BLaER1 treated with 17β-estradiol and CSF1 and Interleukin-3, amounts not matched to agents 10 nM and 100 nM (cell line): Measurements from ENCODE around the gene KIAA0825.

Experiments
- H3K27ac ChIP-seq, 11 experiments: shearing (Covaris generic); formaldehyde crosslinking; 2 replicates each; pipeline ENCODE4 v1.8.1; 2022
- H3K27me3 ChIP-seq, 11 experiments: shearing (Covaris generic); formaldehyde crosslinking; 2 replicates each; pipeline ENCODE4 v1.8.1; 2022
- H3K36me3 ChIP-seq, 11 experiments: shearing (Covaris generic); formaldehyde crosslinking; 2 replicates each; pipeline ENCODE4 v1.8.1; 2022
- H3K4me1 ChIP-seq, 10 experiments: shearing (Covaris generic); formaldehyde crosslinking; 2 replicates each; pipeline ENCODE4 v1.8.1; 2022
- H3K4me2 ChIP-seq, 11 experiments: shearing (Covaris generic); formaldehyde crosslinking; 2 replicates each; pipeline ENCODE4 v1.8.1; 2022
- H3K4me3 ChIP-seq, 10 experiments: shearing (Covaris generic); formaldehyde crosslinking; 2 replicates each; pipeline ENCODE4 v1.8.1; 2022
- H3K9ac ChIP-seq, 11 experiments: shearing (Covaris generic); formaldehyde crosslinking; 2 replicates each; pipeline ENCODE4 v1.8.1; 2022
- H3K9me3 ChIP-seq, 11 experiments: shearing (Covaris generic); formaldehyde crosslinking; replicated peaks in 1 of 11; 2 replicates each; pipeline ENCODE4 v1.8.1; 2022
- H4K20me1 ChIP-seq, 11 experiments: shearing (Covaris generic); formaldehyde crosslinking; 2 replicates each; pipeline ENCODE4 v1.8.1; 2022
- Cebpa-rat ChIP-seq, 11 experiments: shearing (Covaris generic); IDR thresholded peaks; 2 replicates each; pipeline ENCODE4 v1.8.1; 2022

Gene KIAA0825

GRCh38 chr5:94326586-94326985 lies 291.8 kb downstream of the KIAA0825 start:
- Histone ChIP-seq H3K4me3 (no peak overlapping the region), H3K9me3 (peaks cover 0 to 14% (median 0%) of the 10 kb centered on the region in 11 experiments; a peak in 4 of 22 replicates), H3K27me3 (no peaks in the 10 kb centered on the region), H3K4me1 (no peaks in the 10 kb centered on the region), H3K36me3 (no peaks in the 10 kb centered on the region), H3K4me2 (no peak overlapping the region), H4K20me1 (no peaks in the 10 kb centered on the region), H3K9ac (no peak overlapping the region), H3K27ac (no peak overlapping the region)
- no peak for TF ChIP-seq Cebpa-rat (IDR thresholded peaks at IDR 0.05)

GRCh38 chr5:94316916-94317838 lies 301.2 kb downstream of the KIAA0825 start:
- no peak for TF ChIP-seq Cebpa-rat (IDR thresholded peaks at IDR 0.05)
- Histone ChIP-seq H3K4me3 (no peak overlapping the region), H3K36me3 (no peaks in the 10 kb centered on the region)

DNA sequence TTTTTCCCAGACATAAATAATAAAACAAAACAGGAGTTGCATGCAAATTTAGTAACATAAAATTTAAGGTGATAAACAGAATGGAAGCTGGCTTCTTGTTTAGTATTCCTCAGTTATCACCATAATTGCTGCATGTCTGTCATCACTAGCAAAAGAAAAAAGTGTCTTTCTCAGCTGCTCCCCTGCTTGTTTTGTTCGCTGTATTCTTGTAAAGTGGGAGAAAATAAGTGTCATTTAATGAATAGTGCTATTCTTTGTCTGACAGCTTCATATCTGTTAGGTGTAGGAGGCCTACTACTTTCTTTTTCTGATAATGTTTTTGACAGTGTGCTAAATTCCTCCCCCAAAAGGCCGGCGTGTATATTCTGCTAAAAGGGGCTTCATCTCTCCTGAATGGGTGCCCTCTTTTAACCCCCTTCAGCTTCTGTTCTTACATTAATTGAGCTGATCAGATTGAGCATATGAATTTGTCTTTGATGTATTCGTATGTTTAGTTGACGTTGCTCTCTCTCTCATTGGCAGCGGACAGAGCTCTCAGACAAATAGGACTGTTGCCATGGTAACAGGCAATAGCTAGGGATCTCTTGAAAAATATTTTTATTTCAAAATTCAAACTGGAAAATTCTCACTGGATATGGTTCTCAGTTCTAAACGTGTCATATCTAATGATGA lies 303.8 kb downstream of the KIAA0825 start:
- H3K4me3 ChIP-seq: no peak overlapping the region
- no peak overlapping the region for H3K4me2 ChIP-seq
- no peaks in the 10 kb centered on the region for H3K9me3 ChIP-seq
- no peaks in the 10 kb centered on the region for H4K20me1 ChIP-seq
- H3K27me3 ChIP-seq: no peaks in the 10 kb centered on the region
- no peak for TF ChIP-seq Cebpa-rat (IDR thresholded peaks at IDR 0.05)
- no peaks in the 10 kb centered on the region for H3K36me3 ChIP-seq
- H3K4me1 ChIP-seq: no peaks in the 10 kb centered on the region; a peak in 1 of 20 replicates
- H3K9ac ChIP-seq: no peak overlapping the region
- H3K27ac ChIP-seq: no peak overlapping the region

More at GRCh38 chr5:94316916-94317838, 301.2 kb downstream of the KIAA0825 start:
- Histone ChIP-seq H4K20me1 (no peaks in the 10 kb centered on the region), H3K9me3 (no peaks in the 10 kb centered on the region), H3K4me2 (no peak overlapping the region), H3K4me1 (no peaks in the 10 kb centered on the region), H3K9ac (no peak overlapping the region), H3K27me3 (no peaks in the 10 kb centered on the region), H3K27ac (no peak overlapping the region)

- Histone ChIP-seq H3K27ac (no peak overlapping the region), H3K4me2 (no peak overlapping the region), H3K9ac (no peak overlapping the region), H3K4me3 (no peak overlapping the region), H3K27me3 (no peaks in the 10 kb centered on the region), H4K20me1 (no peaks in the 10 kb centered on the region), H3K9me3 (no peaks in the 10 kb centered on the region), H3K4me1 (no peaks in the 10 kb centered on the region; a peak in 1 of 20 replicates), H3K36me3 (no peaks in the 10 kb centered on the region)
- no peak for TF ChIP-seq Cebpa-rat (IDR thresholded peaks at IDR 0.05)
These were observed 304.7 kb downstream of the KIAA0825 start for GRCh38 chr5:94313696-94314095.

GRCh38 chr5:94313188-94313587 lies 305.2 kb downstream of the KIAA0825 start:
- no peak overlapping the region for H3K9ac ChIP-seq
- no peak overlapping the region for H3K4me2 ChIP-seq
- H4K20me1 ChIP-seq: no peaks in the 10 kb centered on the region
- no peaks in the 10 kb centered on the region; a peak in 1 of 20 replicates for H3K4me1 ChIP-seq
- TF ChIP-seq Cebpa-rat (IDR thresholded peaks at IDR 0.05): no peak
- H3K9me3 ChIP-seq: no peaks in the 10 kb centered on the region
- H3K36me3 ChIP-seq: no peaks in the 10 kb centered on the region
- no peak overlapping the region for H3K27ac ChIP-seq
- no peak overlapping the region for H3K4me3 ChIP-seq
- no peaks in the 10 kb centered on the region for H3K27me3 ChIP-seq

- Histone ChIP-seq H3K36me3 (no peaks in the 10 kb centered on the region), H3K27ac (no peak overlapping the region), H3K27me3 (no peaks in the 10 kb centered on the region), H4K20me1 (no peaks in the 10 kb centered on the region), H3K4me1 (no peaks in the 10 kb centered on the region; a peak in 1 of 20 replicates), H3K9ac (no peak overlapping the region), H3K9me3 (no peaks in the 10 kb centered on the region), H3K4me3 (no peak overlapping the region), H3K4me2 (no peak overlapping the region)
- no peak for TF ChIP-seq Cebpa-rat (IDR thresholded peaks at IDR 0.05)
These were observed 306.1 kb downstream of the KIAA0825 start for GRCh38 chr5:94312298-94312697.

DNA sequence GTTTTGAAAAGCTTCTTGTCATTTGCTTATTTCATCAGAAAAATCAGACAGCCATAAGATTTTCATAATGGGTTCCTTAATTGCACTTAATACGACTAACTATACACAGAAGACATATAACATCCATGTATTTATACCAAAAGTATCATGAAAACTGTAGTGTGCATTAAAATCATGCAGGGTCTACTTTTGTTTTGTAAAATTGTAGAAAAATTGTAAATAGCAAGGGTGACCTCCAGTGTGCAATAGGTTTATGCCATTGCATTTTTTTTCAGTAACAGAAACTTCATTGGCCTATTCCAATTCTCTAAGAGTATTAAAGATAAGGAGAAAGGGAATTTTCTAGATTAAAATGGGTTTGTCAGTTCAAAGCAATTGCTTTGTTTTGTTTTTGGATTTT lies 307.6 kb downstream of the KIAA0825 start:
- no peak overlapping the region for H3K4me2 ChIP-seq
- no peaks in the 10 kb centered on the region for H3K36me3 ChIP-seq
- H3K27ac ChIP-seq: no peak overlapping the region
- no peaks in the 10 kb centered on the region for H3K27me3 ChIP-seq
- TF ChIP-seq Cebpa-rat (IDR thresholded peaks at IDR 0.05): no peak
- no peak overlapping the region for H3K9ac ChIP-seq
- no peaks in the 10 kb centered on the region; a peak in 1 of 20 replicates for H3K4me1 ChIP-seq
- H4K20me1 ChIP-seq: no peaks in the 10 kb centered on the region
- no peak overlapping the region for H3K4me3 ChIP-seq
- no peaks in the 10 kb centered on the region for H3K9me3 ChIP-seq

- TF ChIP-seq Cebpa-rat (IDR thresholded peaks at IDR 0.05): no peak
- H3K27ac ChIP-seq: no peak overlapping the region
- no peaks in the 10 kb centered on the region; a peak in 1 of 20 replicates for H3K4me1 ChIP-seq
- H3K27me3 ChIP-seq: no peaks in the 10 kb centered on the region
- no peak overlapping the region for H3K4me2 ChIP-seq
- no peaks in the 10 kb centered on the region for H3K36me3 ChIP-seq
- H4K20me1 ChIP-seq: no peaks in the 10 kb centered on the region
- H3K4me3 ChIP-seq: no peak overlapping the region
- no peaks in the 10 kb centered on the region for H3K9me3 ChIP-seq
- H3K9ac ChIP-seq: no peak overlapping the region
These were observed 309.3 kb downstream of the KIAA0825 start for GRCh38 chr5:94309141-94309540.

DNA sequence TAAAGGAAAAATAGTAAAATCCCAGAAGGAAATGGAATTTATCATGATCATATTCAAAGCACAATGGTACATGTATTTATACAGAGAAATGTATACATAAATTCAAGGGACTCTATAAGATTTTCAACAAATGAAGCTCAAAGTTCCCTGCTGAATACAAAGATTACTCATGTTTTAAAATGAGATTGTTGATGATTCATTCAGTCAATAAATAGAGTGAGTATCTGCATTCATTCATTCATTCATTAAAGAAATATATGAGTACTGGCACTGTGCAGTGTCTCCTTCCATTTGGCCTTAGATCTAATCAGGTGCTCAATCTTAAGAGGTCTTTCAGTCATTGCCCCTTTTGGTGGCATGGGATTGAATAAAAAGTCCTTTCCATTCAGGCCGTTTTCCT lies 310.0 kb downstream of the KIAA0825 start:
- Histone ChIP-seq H3K9ac (no peak overlapping the region), H3K9me3 (no peaks in the 10 kb centered on the region), H3K36me3 (no peaks in the 10 kb centered on the region), H4K20me1 (no peaks in the 10 kb centered on the region), H3K4me1 (no peaks in the 10 kb centered on the region; a peak in 1 of 20 replicates), H3K27me3 (no peaks in the 10 kb centered on the region), H3K4me2 (no peak overlapping the region), H3K27ac (no peak overlapping the region), H3K4me3 (no peak overlapping the region)
- TF ChIP-seq Cebpa-rat (IDR thresholded peaks at IDR 0.05): no peak
